H1 (cell line): Measurements from ENCODE around the gene SAA1. TPM values are rescaled to one million over a fixed set of nuclear protein-coding genes. Genes with fewer than 3 reads are reported as not detected.

Source experiments
- CTCF ChIA-PET: fragments of 300-600 bp; sonication (Branson Sonifier 250); formaldehyde crosslinking; loops from one replicate; lab custom pipeline; 2021; ENCODE audit not compliant: partially characterized antibody; lab: Charles Lee
- POLR2A ChIA-PET: fragments of 300-600 bp; sonication (Branson Sonifier 250); formaldehyde crosslinking; loops from one replicate; lab custom pipeline; 2021; ENCODE audit warnings: inconsistent platforms; ENCODE audit not compliant: partially characterized antibody; lab: Charles Lee
- DNase-seq, 2 experiments: peaks; one replicate each; pipeline versions ENCODE4 v3.0.0 to v3.0.0-alpha.2; 2010 to 2022; ENCODE audit warnings: low spot score in 2 of 2, low read depth in 1 of 2, mixed read lengths in 1 of 2
- FAIRE-seq: peaks from 2 replicates; lab custom pipeline; 2011; peaks lifted over from hg19 to GRCh38; lab: Jason Lieb, UNC
- H2AFZ ChIP-seq: 2 replicates; pipeline ENCODE4 v1.8.1; 2012; ENCODE audit warnings: low read length, inconsistent platforms
- H2AK5ac ChIP-seq: 2 replicates; pipeline ENCODE4 v1.6.1; 2013; ENCODE audit warnings: low read depth, low read length
- H2BK120ac ChIP-seq: replicated peaks from 2 replicates; pipeline ENCODE3; 2013; ENCODE audit warnings: low read depth, low read length, inconsistent platforms
- H2BK12ac ChIP-seq: 2 replicates; pipeline ENCODE4 v1.6.1; 2013; ENCODE audit warnings: low read depth, low read length
- H2BK15ac ChIP-seq: 2 replicates; pipeline ENCODE4 v1.6.1; 2013; ENCODE audit warnings: low read length
- H2BK20ac ChIP-seq: 2 replicates; pipeline ENCODE4 v1.6.1; 2013; ENCODE audit warnings: low read length
- H2BK5ac ChIP-seq: 2 replicates; pipeline ENCODE4 v1.6.1; 2013; ENCODE audit warnings: low read depth, low read length
- H3K14ac ChIP-seq: 2 replicates; pipeline ENCODE4 v1.6.1; 2013; ENCODE audit warnings: inconsistent platforms; ENCODE audit not compliant: insufficient read length
- H3K18ac ChIP-seq: 2 replicates; pipeline ENCODE4 v1.6.1; 2013; ENCODE audit warnings: low read length; ENCODE audit errors: extremely low read depth
- H3K23ac ChIP-seq: 2 replicates; pipeline ENCODE4 v1.6.1; 2013; ENCODE audit warnings: inconsistent platforms; ENCODE audit not compliant: insufficient read length
- H3K23me2 ChIP-seq: 2 replicates; pipeline ENCODE4 v1.6.1; 2013; ENCODE audit warnings: low read depth, low read length
- H3K27ac ChIP-seq: 2 replicates; pipeline ENCODE4 v1.6.1; 2011; ENCODE audit warnings: low read depth, low read length, inconsistent platforms
- H3K27me3 ChIP-seq, 4 experiments: replicated peaks in 1 of 4; 1 replicate in 1 of 4; 2 replicates in 3 of 4; pipeline versions ENCODE4 v1.6.1 to v1.8.1; 2011 to 2013; ENCODE audit warnings: low read length in 3 of 4, mild to moderate bottlenecking in 3 of 4, inconsistent platforms in 2 of 4, mixed read lengths in 2 of 4, moderate library complexity in 1 of 4; ENCODE audit not compliant: control insufficient read depth in 3 of 4, insufficient read depth in 3 of 4; ENCODE audit errors: extremely low read depth in 1 of 4
- H3K36me3 ChIP-seq, 4 experiments: 2 replicates each; pipeline versions ENCODE4 v1.6.1 to v1.8.1; 2011 to 2013; ENCODE audit warnings: mild to moderate bottlenecking in 4 of 4, low read length in 3 of 4, moderate library complexity in 2 of 4, control low read depth in 1 of 4, inconsistent platforms in 1 of 4; ENCODE audit not compliant: insufficient read depth in 4 of 4, control insufficient read depth in 2 of 4
- H3K4ac ChIP-seq: replicated peaks from 2 replicates; pipeline ENCODE3; 2013; ENCODE audit warnings: low read length, low read depth, mixed read lengths, inconsistent platforms; ENCODE audit not compliant: insufficient read length
- H3K4me1 ChIP-seq, 4 experiments: replicated peaks in 1 of 4; 1 replicate in 1 of 4; 2 replicates in 3 of 4; pipeline versions ENCODE4 v1.6.1 to v1.8.1; 2011 to 2013; ENCODE audit warnings: low read length in 3 of 4, inconsistent platforms in 2 of 4, mixed read lengths in 1 of 4; ENCODE audit not compliant: insufficient read depth in 4 of 4, control insufficient read depth in 3 of 4
- H3K4me2 ChIP-seq, 2 experiments: 2 replicates each; pipeline versions ENCODE4 v1.6.1 to v1.8.1; 2011 to 2013; ENCODE audit warnings: low read depth in 2 of 2, low read length in 2 of 2, control low read depth in 1 of 2, inconsistent platforms in 1 of 2, mild to moderate bottlenecking in 1 of 2; ENCODE audit not compliant: insufficient read depth in 1 of 2
- H3K4me3 ChIP-seq, 4 experiments: fragments of 200-600, 300-600 bp in 1 of 4; sonication (generic), shearing (Covaris generic), sonication (Bioruptor Twin) in 1 of 4; 2 replicates each; pipeline versions ENCODE4 v1.5.1 to v1.8.1; 2011 to 2016; ENCODE audit warnings: low read length in 4 of 4, low read depth in 3 of 4, control low read depth in 2 of 4, inconsistent platforms in 2 of 4, mild to moderate bottlenecking in 2 of 4, mixed read lengths in 1 of 4, moderate library complexity in 1 of 4; ENCODE audit not compliant: insufficient read depth in 2 of 4; ENCODE audit errors: extremely low read depth in 1 of 4
- H3K56ac ChIP-seq: replicated peaks from 2 replicates; pipeline ENCODE3; 2013; ENCODE audit warnings: low read depth, mild to moderate bottlenecking, mixed read lengths, low read length, inconsistent platforms; ENCODE audit not compliant: insufficient read length
- H3K79me1 ChIP-seq: 2 replicates; pipeline ENCODE4 v1.6.1; 2013; ENCODE audit warnings: low read depth, low read length, control low read depth
- H3K79me2 ChIP-seq, 2 experiments: 2 replicates each; pipeline versions ENCODE4 v1.6.1 to v1.8.1; 2012 to 2013; ENCODE audit warnings: low read length in 2 of 2, mild to moderate bottlenecking in 2 of 2, inconsistent platforms in 1 of 2; ENCODE audit not compliant: insufficient read depth in 2 of 2, control insufficient read depth in 1 of 2
- H3K9ac ChIP-seq, 4 experiments: replicated peaks in 1 of 4; 1 replicate in 1 of 4; 2 replicates in 3 of 4; pipeline versions ENCODE4 v1.6.1 to v1.8.1; 2011 to 2013; ENCODE audit warnings: low read depth in 3 of 4, low read length in 3 of 4, control low read depth in 2 of 4, mild to moderate bottlenecking in 2 of 4, moderate library complexity in 2 of 4, inconsistent platforms in 1 of 4; ENCODE audit errors: extremely low read depth in 1 of 4
- H3K9me3 ChIP-seq, 2 experiments: 2 replicates each; pipeline versions ENCODE4 v1.6.1 to v1.8.1; 2012 to 2013; ENCODE audit warnings: mild to moderate bottlenecking in 2 of 2, moderate library complexity in 2 of 2, control low read depth in 1 of 2, inconsistent platforms in 1 of 2, low read depth in 1 of 2, low read length in 1 of 2, mixed read lengths in 1 of 2; ENCODE audit not compliant: insufficient read depth in 2 of 2
- H4K20me1 ChIP-seq, 2 experiments: replicated peaks in 1 of 2; 2 replicates each; pipeline versions ENCODE3 to v1.8.1; 2011 to 2013; ENCODE audit warnings: inconsistent platforms in 2 of 2, low read length in 2 of 2, mild to moderate bottlenecking in 1 of 2; ENCODE audit not compliant: insufficient read depth in 2 of 2, control insufficient read depth in 1 of 2
- H4K5ac ChIP-seq: 2 replicates; pipeline ENCODE4 v1.6.1; 2013; ENCODE audit warnings: low read length, low read depth, mixed read lengths, inconsistent platforms; ENCODE audit not compliant: insufficient read length
- H4K8ac ChIP-seq: 2 replicates; pipeline ENCODE4 v1.8.0; 2013; ENCODE audit warnings: mild to moderate bottlenecking, moderate library complexity, low read length, inconsistent platforms; ENCODE audit not compliant: insufficient read depth; ENCODE audit errors: extremely low read depth
- H4K91ac ChIP-seq: replicated peaks from 2 replicates; pipeline ENCODE3; 2013; ENCODE audit warnings: low read length, mixed read lengths, inconsistent platforms; ENCODE audit not compliant: insufficient read length
- CBX8 ChIP-seq: fragments of 300-800, 300-1000 bp; sonication (generic); IDR thresholded peaks from 2 replicates; pipeline ENCODE4 v1.7.1; 2016; ENCODE audit warnings: low read depth, low read length, borderline replicate concordance
- FOSL1 ChIP-seq: IDR thresholded peaks from 2 replicates; pipeline ENCODE4 v1.6.1; 2011; ENCODE audit warnings: mild to moderate bottlenecking, low read depth, low read length, moderate library complexity; ENCODE audit not compliant: insufficient read depth
- YY1 ChIP-seq: IDR thresholded peaks from 2 replicates; pipeline ENCODE4 v1.6.1; 2011; ENCODE audit warnings: low read depth, mild to moderate bottlenecking, low read length
- WGBS, 2 experiments: shearing (Covaris generic) in 1 of 2; methylation state at CpG; one replicate each; pipeline versions ENCODE4 v1.1.6 to v1.1.7; 2013 to 2015; ENCODE audit warnings: low lambda C conversion rate in 2 of 2, mixed read lengths in 2 of 2, inconsistent platforms in 1 of 2, low coverage in 1 of 2, missing lambda C conversion rate in 1 of 2; ENCODE audit not compliant: insufficient replicate concordance in 2 of 2, insufficient coverage in 1 of 2, insufficient read length in 1 of 2; ENCODE audit errors: extremely low coverage in 1 of 2, missing lambda C conversion rate in 1 of 2; 5-methylcytosine and 5-hydroxymethylcytosine counted together
- polyA plus RNA-seq, 7 experiments: library from polyadenylated mRNA; depleted of rRNA in 3 of 7; stranded (reverse) in 5 of 7; unstranded in 2 of 7; fragments of >200 nt in 5 of 7; fragments of 200-250 nt in 2 of 7; gene quantifications; 1 replicate in 5 of 7; 2 replicates in 1 of 7; 4 replicates in 1 of 7; pipeline versions ENCODE4 v1.2.1 to v1.2.3, GENCODE V29; 2011 to 2013; ENCODE audit warnings: missing spikeins in 2 of 7, mixed read lengths in 2 of 7
- total RNA-seq: library from RNA; stranded (reverse); fragmentation: NEBNext Ultra II Directional; extraction: Animal tissue kit (Norgen Biotek cat#: 25700); gene quantifications from 2 replicates; pipeline ENCODE4 v1.2.1, GENCODE V29; 2021

SAA1 gene
- total and polyA plus RNA-seq, 2 of the 8 experiments (the other 6 are each of a cell fraction or from before 2014, with no cell fraction given): 0.41 TPM; not detected in 1

DNA sequence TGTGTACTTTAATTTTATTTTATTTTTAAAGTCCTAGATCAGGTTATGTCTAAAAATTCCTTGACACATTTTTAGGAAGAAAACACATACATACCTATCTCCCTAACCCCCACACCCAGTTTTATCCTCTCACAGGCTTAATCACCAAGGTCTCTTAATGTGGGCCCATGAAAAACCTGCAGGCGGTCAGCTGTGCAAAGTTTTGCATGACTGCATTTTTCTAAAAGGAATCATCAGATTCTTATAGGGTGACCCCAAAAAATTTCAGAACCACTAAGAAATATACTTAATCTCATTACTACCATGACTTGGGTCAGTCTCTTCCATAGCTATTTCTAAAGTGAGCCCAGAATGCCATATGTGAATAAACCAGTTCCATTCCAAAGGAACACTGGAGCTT is 19.8 kb downstream of the SAA1 start:
- H3K4me3 ChIP-seq: no peak overlapping the region
- no peak overlapping the region for H3K18ac ChIP-seq
- ChIA-PET POLR2A (no interaction called here), CTCF (interaction anchor here (0.6 to 1.0 kb wide), 3 partner anchors 27 to 143 kb away, joined by 3 read pairs; no protein-coding TSS in a partner anchor)
- H3K23me2 ChIP-seq: no peaks in the 10 kb centered on the region
- H3K9ac ChIP-seq: no peak overlapping the region
- H2BK20ac ChIP-seq: no peak overlapping the region
- H2BK5ac ChIP-seq: no peak overlapping the region
- no peaks in the 10 kb centered on the region for H3K4me1 ChIP-seq
- no peak overlapping the region for H2AFZ ChIP-seq
- H4K8ac ChIP-seq: no peak overlapping the region
- no peak overlapping the region for H2BK120ac ChIP-seq
- no peak overlapping the region for H3K27ac ChIP-seq
- FAIRE-seq: no peak
- H3K9me3 ChIP-seq: no peaks in the 10 kb centered on the region
- no peak overlapping the region for H2AK5ac ChIP-seq
- WGBS, 2 experiments: 94% methylated on average over 1 of the region's 1 CpG; no CpG with 5 or more reads in 1 of the 2 experiments
- H3K56ac ChIP-seq: no peak overlapping the region
- no peak overlapping the region for H3K4me2 ChIP-seq
- no peak overlapping the region for H3K23ac ChIP-seq
- H2BK15ac ChIP-seq: no peak overlapping the region
- no peaks in the 10 kb centered on the region for H3K27me3 ChIP-seq
- H3K14ac ChIP-seq: no peak overlapping the region
- H4K91ac ChIP-seq: no peak overlapping the region
- no peak overlapping the region for H4K5ac ChIP-seq
- H3K36me3 ChIP-seq: peaks cover 6 to 70% (median 52%) of the 10 kb centered on the region in 4 experiments; a peak in 7 of 8 replicates
- H4K20me1 ChIP-seq: peaks cover 0 to 4% of the 10 kb centered on the region in 2 experiments
- no peak overlapping the region for H3K4ac ChIP-seq
- H3K79me2 ChIP-seq: no peaks in the 10 kb centered on the region
- H2BK12ac ChIP-seq: no peak overlapping the region
- no peak for DNase-seq
- no peaks in the 10 kb centered on the region for H3K79me1 ChIP-seq
- TF ChIP-seq YY1 (no peak), CBX8 (no peak), FOSL1 (no peak)
